ENCODE measurements around the gene PACRG. TPM values are rescaled to one million over a fixed set of nuclear protein-coding genes. Genes with fewer than 3 reads are reported as not detected.

Gene PACRG
- total and polyA plus RNA-seq, 2 donors (not counting 3 experiments of a cell fraction or from before 2014, with no cell fraction given), result 0.08 TPM; not detected in 1

- Histone ChIP-seq H3K9me3 (replicated peaks; ENCODE audit: control insufficient read depth, insufficient read depth, low read length) (no peaks in the 10 kb centered on the region), H2AFZ (ENCODE audit: low read depth, low read length) (no peak overlapping the region), H3K27ac (ENCODE audit: insufficient read depth, low read depth, low read length) (no peak overlapping the region), H3K9me1 (replicated peaks; ENCODE audit: control insufficient read depth, extremely low read depth, insufficient read depth, low read length) (no peaks in the 10 kb centered on the region), H3K4me3 (replicated peaks in 1 of 3; ENCODE audit: insufficient read depth in 1 of 3, low read depth in 1 of 3, low read length in 3 of 3) (no peak overlapping the region), H3K36me3 (ENCODE audit: control insufficient read depth in 2 of 2, extremely low read depth in 1 of 2, insufficient read depth in 2 of 2, low read length in 2 of 2) (no peaks in the 10 kb centered on the region), H3K9ac (replicated peaks; ENCODE audit: extremely low read depth, insufficient read depth, low read length) (no peak overlapping the region), H3K27me3 (ENCODE audit: control insufficient read depth in 2 of 2, insufficient read depth in 2 of 2, low read length in 2 of 2) (no peaks in the 10 kb centered on the region), H3K4me1 (ENCODE audit: control insufficient read depth, extremely low read depth, insufficient read depth, low read length) (no peaks in the 10 kb centered on the region), H4K20me1 (replicated peaks; ENCODE audit: control insufficient read depth, extremely low read depth, insufficient read depth, low read length) (no peaks in the 10 kb centered on the region), H3K4me2 (ENCODE audit: insufficient read depth, low read length) (no peak overlapping the region), H3K79me2 (ENCODE audit: control insufficient read depth, insufficient read depth, low read length) (no peaks in the 10 kb centered on the region)
- TF ChIP-seq FOS (IDR thresholded peaks at IDR 0.05; ENCODE audit: borderline replicate concordance, insufficient read depth, low read length) (no peak), POLR2A (IDR thresholded peaks at IDR 0.05; ENCODE audit: low read depth, low read length) (no peak), GATA2 (IDR thresholded peaks at IDR 0.05; ENCODE audit: insufficient read depth, insufficient read length, low read depth, low read length) (no peak), POLR2AphosphoS5 (IDR thresholded peaks at IDR 0.05; ENCODE audit: insufficient read depth, low read depth, low read length) (no peak), MYC (IDR thresholded peaks at IDR 0.05; ENCODE audit: low read depth, low read length) (no peak), EZH2 (IDR thresholded peaks at IDR 0.05; ENCODE audit: borderline replicate concordance, low read depth, low read length, severe bottlenecking) (no peak), MAX (IDR thresholded peaks at IDR 0.05; ENCODE audit: insufficient read depth, insufficient read length) (no peak), JUN (IDR thresholded peaks at IDR 0.05; ENCODE audit: borderline replicate concordance, insufficient read depth, insufficient read length, low read depth) (no peak)
- TF ChIP-seq, protein P1, sequence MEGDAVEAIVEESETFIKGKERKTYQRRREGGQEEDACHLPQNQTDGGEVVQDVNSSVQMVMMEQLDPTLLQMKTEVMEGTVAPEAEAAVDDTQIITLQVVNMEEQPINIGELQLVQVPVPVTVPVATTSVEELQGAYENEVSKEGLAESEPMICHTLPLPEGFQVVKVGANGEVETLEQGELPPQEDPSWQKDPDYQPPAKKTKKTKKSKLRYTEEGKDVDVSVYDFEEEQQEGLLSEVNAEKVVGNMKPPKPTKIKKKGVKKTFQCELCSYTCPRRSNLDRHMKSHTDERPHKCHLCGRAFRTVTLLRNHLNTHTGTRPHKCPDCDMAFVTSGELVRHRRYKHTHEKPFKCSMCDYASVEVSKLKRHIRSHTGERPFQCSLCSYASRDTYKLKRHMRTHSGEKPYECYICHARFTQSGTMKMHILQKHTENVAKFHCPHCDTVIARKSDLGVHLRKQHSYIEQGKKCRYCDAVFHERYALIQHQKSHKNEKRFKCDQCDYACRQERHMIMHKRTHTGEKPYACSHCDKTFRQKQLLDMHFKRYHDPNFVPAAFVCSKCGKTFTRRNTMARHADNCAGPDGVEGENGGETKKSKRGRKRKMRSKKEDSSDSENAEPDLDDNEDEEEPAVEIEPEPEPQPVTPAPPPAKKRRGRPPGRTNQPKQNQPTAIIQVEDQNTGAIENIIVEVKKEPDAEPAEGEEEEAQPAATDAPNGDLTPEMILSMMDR (IDR thresholded peaks at IDR 0.05; ENCODE audit: extremely low read depth in 1 of 2, insufficient read depth in 1 of 2, low read depth in 1 of 2, low read length in 2 of 2), result no peak
- no peak for DNase-seq (ENCODE audit: low read depth, low spot score)
- ChIA-PET POLR2A (no interaction called here), CTCF (no interaction called here)
- no peak for FAIRE-seq
- dilution Hi-C loops (cut with MboI; ENCODE audit: extremely low pct_ligation_motif_present, low sequenced_read_pairs), result no loop called here
- no TSS peak for BruUV-seq (replicated peaks)
- intact Hi-C loops (cut with micrococcal nuclease), result no loop called here
These were observed 215.6 kb downstream of the PACRG start for GRCh38 chr6:162943369-162943768.
